Breast epithelium (tissue), 3 donors: ENCODE results near the gene HES5.

Experiments used
- CTCF ChIP-seq, 3 donors: fragments of 450-650 bp; IDR thresholded peaks; one replicate each; pipeline ENCODE4 v1.5.1; 2016 to 2017; ENCODE audit warnings: antibody characterized with exemption in 3 of 3, mild to moderate bottlenecking in 3 of 3, moderate library complexity in 3 of 3
- POLR2A ChIP-seq: fragments of 450-650 bp; IDR thresholded peaks from one replicate; pipeline ENCODE4 v1.6.1; 2016; ENCODE audit warnings: antibody characterized with exemption, mild to moderate bottlenecking, moderate library complexity
- POLR2AphosphoS5 ChIP-seq, 3 donors: sonication (generic); formaldehyde crosslinking; IDR thresholded peaks; one replicate each; pipeline ENCODE4 v1.6.1; 2017; ENCODE audit warnings: antibody characterized with exemption in 3 of 3

GRCh38 chr1:2575801-2576663 is 46.0 kb upstream of the HES5 start:
- TF ChIP-seq CTCF (IDR thresholded peaks at IDR 0.05), result no peak
- TF ChIP-seq POLR2A, result no peak
- no peak for TF ChIP-seq POLR2AphosphoS5 (IDR thresholded peaks at IDR 0.05)
